ENCODE measurements around the gene ERICH6B.
"Not testable (repeated sequence)": the region's sequence is repeated elsewhere in the genome, so short reads cannot be mapped to it uniquely, and the experiment has no call there.

DNA sequence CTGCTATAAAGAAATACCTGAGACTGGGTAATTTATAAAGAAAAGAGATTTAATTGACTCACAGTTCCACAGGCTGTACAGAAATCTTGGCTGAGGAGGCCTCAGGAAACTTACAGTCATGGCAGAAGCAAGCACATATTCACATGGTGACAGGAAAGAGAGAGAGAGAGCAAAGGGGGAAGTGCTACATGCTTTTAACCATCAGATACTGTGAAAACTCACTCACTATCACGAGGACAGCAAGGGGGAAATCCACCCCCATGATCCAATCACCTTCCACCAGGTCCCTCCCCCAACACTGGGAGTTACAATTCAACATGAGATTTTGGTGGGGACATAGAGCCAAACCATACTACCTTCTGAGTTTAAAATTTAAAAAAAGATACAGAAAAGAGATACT, 44.9 kb upstream of the ERICH6B start:
- TF ChIP-seq, protein P1, sequence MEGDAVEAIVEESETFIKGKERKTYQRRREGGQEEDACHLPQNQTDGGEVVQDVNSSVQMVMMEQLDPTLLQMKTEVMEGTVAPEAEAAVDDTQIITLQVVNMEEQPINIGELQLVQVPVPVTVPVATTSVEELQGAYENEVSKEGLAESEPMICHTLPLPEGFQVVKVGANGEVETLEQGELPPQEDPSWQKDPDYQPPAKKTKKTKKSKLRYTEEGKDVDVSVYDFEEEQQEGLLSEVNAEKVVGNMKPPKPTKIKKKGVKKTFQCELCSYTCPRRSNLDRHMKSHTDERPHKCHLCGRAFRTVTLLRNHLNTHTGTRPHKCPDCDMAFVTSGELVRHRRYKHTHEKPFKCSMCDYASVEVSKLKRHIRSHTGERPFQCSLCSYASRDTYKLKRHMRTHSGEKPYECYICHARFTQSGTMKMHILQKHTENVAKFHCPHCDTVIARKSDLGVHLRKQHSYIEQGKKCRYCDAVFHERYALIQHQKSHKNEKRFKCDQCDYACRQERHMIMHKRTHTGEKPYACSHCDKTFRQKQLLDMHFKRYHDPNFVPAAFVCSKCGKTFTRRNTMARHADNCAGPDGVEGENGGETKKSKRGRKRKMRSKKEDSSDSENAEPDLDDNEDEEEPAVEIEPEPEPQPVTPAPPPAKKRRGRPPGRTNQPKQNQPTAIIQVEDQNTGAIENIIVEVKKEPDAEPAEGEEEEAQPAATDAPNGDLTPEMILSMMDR (IDR thresholded peaks at IDR 0.05), result not testable (repeated sequence)
- TF ChIP-seq POLR2AphosphoS5, POLR2A (IDR thresholded peaks at IDR 0.05): not testable (repeated sequence)

All from breast epithelium (tissue), 3 donors.